Lower leg skin (tissue), 3 donors: Measurements from ENCODE around the gene PRKAA1.

ENCODE experiments used
- CTCF ChIP-seq, 3 donors: fragments of 450-650 bp; IDR thresholded peaks; one replicate each; pipeline ENCODE4 v1.5.1; 2016; ENCODE audit warnings: antibody characterized with exemption in 3 of 3, mild to moderate bottlenecking in 3 of 3, moderate library complexity in 2 of 3
- POLR2A ChIP-seq, 2 donors: fragments of 450-650 bp; IDR thresholded peaks; one replicate each; pipeline ENCODE4 v1.6.1; 2016 to 2017; ENCODE audit warnings: antibody characterized with exemption in 2 of 2, mild to moderate bottlenecking in 1 of 2, moderate library complexity in 1 of 2

GRCh38 chr5:40798801-40799210 lies 632 bp upstream of the PRKAA1 start:
- TF ChIP-seq CTCF (IDR thresholded peaks at IDR 0.05) (no peak), POLR2A (IDR thresholded peaks at IDR 0.05) (no peak)
